ELF-1 (cell line): ENCODE measurements around the gene GLP2R.
A peak's percentile ranks its signal among the peaks of the same experiment; 100 is the strongest.

ENCODE experiments used
- DNase-seq: peaks from one replicate; pipeline ENCODE4 v3.0.0-alpha.2; 2016; ENCODE audit warnings: low read depth, low spot score

The GLP2R gene

DNA sequence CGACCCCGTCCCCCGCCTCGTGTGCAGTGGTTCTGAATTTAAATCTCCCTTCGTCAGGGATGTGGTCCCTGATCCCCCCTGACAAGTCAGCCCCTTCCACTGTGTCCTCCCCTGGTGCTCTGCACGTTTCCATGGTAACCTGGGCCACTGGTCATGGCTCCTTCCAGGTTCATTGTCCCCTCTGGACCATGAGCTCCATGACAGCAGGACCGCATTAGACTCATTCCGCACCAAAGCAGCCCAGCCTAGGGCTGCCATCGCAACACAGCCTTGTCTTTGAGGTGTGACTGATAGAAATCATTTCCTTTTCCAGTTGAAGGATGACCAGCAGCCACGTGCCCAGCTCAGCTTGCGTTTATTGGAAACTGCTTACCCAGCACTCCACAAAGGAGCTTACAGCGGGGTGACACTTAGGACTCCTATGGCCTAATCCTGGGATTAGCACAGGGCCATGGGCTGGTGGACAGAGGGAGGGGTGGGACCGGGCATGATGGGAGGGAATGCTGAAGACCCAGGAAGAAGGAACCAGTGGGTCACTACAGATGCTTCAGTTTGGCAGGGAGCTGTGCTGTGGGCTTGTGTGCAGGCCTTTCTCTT lies 71.7 kb downstream of the GLP2R start:
- DNase-seq = no peak

DNA sequence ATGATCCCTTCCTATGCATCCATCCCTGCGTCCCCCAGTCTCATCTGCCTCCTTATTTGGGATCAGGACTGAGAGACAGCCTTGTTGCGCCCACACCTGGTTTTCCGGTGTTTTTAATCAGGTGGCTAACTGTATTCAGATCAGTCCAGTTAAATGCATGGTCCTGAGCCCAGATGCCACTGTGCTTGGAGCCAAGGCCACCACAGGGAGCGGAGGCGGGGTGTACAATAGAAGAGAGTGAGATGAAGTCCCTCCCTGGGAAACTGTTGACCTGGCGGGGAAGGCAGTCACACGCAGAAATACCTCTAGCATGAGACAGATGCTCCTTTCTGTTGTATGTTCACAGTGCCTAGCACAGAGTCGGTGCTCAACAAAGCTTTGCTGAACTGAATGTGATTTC lies 73.1 kb downstream of the GLP2R start:
- no peak for DNase-seq

DNA sequence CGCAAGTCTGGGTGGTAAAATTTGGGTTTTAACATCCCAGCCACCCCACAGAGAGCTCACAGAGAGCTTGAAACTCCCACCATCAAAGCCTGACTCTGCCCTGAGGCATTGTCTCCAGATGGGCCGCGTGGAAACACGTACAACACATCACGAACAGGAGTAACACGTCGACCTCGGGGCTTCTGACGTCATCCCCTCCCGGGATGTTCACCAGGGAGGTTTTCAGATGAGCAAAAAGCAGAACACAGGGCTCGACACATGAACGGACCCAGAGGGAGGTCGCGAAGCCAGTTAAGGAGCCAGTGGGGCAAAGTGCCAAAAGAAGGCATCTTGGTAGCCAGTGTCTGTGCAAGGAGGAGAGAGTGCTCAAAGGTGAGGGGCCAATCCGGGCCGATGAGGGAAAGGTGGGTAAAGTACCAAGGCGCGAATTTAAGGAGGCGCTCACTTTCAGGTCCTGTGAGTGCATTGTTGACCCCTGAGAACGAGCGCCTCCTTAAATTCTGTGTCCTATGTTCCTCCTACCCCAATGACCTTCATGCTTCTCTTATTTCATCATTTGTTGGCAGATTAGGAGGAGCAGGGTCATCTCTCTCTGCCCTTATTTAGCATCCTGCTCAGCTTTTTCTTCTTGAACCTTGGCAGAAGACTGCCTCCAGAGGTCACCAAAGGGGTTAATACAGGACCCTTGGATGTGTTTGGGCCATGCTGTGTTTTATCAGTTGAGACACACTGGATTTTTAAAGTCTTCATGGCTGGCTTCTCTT lies 73.7 kb downstream of the GLP2R start:
- no peak for DNase-seq

DNA sequence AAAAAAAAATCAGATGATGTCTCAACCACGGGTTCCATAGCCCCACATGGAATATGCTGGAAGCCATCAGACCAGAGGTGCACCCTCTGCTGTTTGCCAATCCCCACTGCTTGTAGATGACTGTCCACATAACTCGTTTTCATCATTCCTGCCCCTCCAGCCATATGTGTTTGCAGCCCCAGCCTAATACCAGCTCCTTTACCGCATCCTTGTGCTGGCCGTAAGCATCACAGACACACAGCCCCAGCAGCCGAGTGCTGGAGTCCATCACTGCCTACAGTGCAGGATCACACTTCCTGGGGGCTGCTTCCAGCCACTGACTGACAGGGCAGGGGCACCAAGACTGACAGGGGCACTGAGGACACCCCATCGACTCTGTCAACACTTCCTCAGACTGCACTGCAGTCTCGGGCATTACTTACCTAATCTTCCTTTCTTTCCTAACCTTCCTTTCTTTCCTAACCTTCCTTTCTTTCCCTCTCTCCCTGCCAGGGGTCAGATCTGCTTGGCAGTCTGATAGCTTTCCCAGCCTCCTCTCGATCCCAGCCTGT lies 74.4 kb downstream of the GLP2R start:
- DNase-seq = peak; percentile 23

DNA sequence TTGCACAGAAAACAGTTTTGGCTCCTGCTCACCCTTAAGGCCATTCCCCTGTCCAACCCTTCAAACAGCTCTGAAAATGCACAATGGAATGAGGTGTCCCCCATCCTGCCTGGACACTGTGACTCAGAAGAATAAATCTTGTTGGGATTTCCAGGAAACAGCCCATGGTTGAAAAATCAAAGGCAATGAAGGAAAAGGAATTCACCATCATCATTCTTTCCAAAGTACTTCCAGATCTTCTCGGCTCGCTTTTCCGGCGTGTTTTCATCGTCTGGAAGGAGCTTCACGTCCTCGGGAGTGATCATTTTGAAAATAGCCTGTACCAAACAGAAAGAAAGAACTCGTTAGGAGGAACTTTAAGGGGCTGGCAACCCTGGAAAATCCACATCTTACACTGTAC lies 75.1 kb downstream of the GLP2R start:
- peak; percentile 16 for DNase-seq

DNA sequence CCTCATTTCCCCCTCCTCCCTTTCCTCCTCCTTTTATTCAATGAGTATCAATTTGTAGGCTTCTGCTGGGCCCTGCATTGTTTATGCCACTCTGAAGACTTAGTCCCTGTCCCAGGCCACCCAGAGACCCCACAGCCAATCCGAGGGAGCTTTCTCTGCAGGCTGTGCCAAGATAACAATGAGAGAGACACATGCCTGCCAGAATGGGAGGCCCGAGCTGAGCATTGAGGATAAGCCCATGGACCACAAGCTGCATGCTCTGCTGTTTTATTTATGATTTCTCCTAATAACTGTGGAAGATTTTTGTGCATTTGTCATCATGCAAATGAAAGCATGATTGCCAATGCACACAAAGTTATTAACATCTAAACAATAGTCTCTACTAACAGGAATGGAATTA lies 76.4 kb downstream of the GLP2R start:
- DNase-seq = no peak

DNA sequence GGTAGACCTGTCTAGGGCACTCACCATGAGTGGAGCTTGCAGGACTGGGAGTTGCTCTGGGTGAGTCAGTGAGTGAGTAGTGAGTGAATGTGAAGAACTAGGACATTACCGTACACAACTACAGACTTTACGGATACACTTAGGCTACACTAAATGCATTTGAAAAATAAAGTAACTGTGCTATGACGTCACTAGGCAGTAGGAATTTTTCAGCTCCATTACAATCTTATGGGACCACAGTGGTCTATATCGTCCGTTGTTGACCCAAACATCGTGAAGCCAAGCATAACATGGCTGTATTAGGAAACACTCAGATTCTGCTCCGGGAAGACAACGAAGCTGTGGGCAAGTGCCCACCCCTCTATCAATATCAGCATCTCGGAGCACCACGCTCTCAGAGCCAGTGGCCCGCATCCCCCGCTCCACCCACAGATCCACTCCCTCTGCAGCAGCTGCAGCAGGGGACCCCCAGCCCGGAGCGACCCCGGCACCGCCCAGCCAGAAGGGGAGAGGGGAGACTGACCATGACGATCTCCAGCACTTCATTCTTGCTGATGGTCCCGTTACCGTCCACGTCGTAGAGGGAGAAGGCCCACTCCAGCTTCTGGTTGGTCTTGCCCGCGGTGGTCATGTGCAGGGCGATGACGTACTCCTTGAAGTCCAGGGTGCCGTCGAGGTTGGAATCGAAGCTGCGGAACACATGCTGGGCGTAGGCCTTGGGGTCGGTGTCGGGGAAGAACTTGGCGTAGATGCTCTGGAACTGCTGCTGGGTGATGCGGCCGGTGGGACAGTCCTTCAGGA lies 78.8 kb downstream of the GLP2R start:
- no peak for DNase-seq

DNA sequence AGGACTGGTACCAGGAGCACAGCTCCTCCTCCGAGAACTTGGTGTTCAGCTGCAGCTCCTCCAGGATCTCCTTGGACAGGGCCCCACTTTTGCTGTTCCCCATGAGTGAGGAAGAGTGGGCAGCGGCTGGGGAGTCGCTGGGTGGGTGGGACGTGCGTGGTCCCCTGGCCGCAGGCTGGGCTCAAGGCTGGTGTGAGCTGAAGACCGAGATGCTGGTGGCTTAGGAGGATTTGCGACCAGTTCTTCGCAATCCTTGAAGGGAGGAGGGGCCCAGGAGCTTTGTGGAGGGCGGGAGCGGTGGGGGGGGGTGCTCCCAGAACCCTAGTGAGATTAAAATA lies 79.3 kb downstream of the GLP2R start, which contains the start of gene RCVRN:
Gene RCVRN (minus strand): TSS at position 194 of the 338 bp plus-strand sequence. CDS start 91 bp downstream, at position 103.
- DNase-seq = no peak

DNA sequence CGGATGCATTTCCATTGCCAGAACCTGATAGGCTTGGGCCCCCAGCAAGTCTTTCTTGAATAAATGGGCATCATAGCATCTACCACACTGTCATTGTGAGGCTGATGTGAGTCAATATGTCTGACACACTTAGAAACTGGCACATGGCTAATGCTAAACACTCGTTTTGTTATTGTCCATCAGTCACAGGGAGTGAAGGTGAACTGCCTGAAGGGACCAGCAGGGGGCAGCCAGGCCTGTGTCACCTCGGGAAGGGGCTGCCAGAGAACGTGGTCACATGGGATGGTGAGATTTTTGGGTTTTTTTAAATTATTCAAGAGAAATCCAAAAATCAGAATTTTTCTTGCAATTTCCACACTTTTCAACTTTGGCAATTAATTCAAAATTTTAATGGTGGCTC lies 80.2 kb downstream of the GLP2R start:
- DNase-seq = peak; percentile 56

DNA sequence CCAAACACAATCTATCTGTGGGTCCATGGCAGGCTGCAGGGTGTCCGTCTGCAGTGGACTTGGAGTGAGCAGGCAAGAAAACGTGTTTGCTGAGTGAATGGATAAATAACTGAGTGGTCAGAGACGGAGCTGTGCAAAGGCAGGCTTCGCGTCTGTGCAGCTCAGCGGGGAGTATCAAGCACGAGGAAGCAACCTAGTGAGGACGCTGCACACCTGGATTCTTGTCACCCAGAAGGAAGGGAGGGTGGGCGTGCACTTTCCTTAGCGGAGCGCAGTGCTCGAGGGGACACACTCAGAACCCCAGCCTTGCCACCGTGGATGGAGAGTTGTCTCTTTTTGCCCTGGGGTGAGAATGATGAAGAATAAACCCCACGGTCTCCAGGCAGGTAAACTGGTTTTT lies 80.9 kb downstream of the GLP2R start:
- DNase-seq = no peak

DNA sequence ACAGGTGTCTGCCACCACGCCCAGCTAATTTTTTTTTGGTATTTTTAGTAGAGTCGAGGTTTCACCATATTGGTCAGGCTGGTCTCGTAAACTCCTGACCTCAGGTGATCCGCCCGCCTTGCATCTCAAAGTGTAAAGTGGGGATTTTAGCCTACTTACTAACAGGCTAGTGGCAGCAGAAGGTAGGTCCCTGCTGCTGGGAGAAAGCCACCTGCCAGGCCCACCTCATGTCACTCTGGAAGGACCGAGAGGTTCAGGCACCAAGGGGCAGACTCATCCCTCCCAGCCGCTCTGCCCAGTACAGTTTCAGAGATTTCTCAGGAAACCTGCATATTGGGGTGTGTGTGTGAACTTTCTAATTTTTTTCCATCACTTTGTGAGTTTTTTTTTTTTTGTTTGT lies 81.4 kb downstream of the GLP2R start:
- no peak for DNase-seq

DNA sequence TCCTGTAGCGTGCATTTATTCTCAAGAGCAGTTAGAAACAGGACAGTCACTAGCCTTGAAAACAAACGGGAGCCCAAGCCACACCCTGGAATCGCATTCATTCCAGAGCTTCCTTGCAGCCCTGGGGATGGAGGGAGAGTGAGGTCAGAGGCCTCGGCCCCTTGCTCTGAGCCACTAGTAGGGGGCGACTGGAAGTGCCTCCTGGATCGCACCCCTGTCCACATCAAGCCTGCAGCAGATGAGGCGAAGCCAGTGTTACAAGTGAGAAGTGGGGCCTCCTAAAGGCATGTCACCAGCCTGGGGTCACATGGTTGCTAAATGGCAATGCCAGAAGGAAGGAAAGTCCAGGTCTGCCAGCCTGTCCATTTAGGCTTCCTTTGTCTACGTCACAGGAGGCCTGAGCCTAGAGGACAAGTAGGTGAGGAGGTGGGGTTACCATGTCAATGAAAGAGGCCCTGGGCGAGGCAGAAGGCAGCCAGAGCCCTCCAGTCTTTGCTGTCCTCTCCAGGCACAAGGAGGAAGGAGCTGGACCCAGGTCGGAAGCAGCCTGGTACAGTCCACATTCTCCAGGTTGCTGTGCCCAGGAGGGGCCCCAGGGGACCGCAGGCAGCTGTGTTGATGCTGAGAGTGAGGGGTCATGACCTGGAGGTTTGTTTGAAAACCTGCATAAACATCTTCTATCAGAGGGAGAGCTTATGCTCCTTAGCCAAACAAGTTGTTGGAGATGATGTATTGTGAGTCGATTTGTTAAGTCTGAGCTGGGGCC lies 82.3 kb downstream of the GLP2R start:
- DNase-seq = peak; percentile 79

DNA sequence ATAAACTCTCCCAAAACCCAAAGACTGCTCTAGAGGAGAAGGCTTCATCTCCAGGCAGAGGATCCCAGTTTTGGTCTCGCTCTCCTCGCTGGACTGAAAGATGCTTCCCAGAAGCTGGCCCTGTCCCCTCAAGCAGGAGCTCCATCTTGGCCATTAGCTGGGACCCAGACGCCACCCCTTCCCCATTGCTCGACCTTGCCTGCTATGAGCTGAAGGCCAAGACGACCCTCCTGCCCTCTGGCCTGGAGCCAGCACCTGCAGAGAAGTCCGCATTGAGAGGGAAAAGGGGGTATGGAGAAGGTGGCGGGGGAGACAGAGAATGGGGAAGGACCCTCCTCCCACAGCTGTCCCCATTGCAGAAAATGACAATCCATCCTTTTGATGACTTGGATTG lies 82.9 kb downstream of the GLP2R start:
- DNase-seq = no peak

DNA sequence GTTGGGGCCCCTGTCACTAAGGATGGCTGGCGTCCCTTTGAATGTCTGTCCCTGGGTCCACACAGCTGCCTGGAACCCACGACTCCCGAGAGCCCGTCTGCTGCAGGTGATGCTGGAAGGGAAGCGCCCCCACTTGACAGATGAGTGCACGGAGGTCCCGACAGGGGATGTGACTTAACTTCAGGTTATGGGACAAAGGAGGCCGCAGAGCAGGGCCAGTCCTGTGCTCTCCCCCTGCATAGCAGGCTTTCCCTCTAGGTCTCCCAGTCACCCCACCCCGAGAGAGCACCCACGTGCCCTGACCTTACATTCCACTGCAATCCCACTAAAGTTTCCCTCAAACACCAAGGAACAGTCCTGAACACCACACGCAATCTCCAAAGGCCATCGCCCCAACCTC lies 85.4 kb downstream of the GLP2R start:
- no peak for DNase-seq

DNA sequence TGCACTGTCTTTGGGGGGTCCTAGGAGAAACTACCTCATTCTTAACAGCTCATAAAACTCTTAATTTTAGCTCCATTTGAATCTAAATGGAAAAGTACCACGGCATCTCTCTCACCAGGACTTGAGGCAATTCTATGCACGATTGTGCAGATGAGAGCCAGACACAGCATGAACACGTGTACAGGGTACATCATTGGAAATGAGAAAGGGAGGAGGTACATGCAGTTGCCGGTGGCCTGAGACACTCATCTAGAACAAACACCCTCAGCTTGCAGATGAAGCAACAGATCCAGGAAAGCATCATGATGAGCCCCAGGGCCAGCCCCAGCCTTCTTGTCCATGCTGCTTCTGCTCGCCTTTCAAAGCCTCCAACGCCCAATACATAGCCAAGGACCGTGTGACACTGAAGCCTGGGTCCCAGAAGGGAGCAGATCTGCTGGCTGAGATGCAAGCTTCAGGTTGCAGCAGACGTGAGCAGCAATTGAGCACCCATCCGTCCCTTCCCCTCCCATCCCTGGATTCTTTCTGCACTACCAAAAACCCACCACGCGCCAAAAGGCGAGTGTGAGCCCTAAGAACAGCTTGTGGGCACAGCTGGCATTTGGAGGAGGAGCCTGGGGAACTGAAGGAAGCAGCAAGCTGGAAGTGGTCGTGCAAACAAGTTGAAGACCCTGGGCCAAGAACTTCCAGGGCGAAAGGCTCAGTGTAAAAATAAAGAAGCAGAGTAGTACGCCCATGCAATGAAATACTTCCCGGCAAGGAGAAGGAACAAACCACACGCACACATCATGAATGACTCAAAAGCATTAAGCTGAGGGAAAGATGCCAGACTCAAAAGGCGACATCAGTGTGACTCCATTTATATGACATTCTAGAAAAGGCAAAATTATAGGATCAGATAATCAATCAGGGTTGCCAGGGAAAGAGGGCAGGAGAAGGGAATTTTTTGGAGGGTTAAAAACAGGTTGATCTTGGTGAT lies 86.7 kb downstream of the GLP2R start:
- no peak for DNase-seq

DNA sequence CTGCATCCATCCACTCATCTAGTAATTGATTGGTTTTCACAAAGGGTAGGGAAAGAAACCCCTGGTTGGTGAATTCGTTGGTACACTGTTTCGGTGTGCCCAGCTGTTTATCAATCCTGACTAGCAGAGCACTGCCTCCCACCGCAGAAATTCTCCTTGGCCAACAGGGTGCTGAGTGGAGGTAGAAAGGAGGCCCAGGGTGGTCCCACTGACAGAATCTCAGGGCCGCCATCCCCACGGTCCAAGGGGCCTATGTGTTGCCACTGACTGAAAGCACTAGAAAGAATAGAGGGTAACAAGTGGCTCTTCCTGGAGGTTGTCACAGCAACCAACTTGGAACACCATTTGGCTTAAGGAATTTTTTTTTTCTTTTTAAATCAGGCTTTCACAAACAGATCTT lies 87.8 kb downstream of the GLP2R start:
- no peak for DNase-seq

DNA sequence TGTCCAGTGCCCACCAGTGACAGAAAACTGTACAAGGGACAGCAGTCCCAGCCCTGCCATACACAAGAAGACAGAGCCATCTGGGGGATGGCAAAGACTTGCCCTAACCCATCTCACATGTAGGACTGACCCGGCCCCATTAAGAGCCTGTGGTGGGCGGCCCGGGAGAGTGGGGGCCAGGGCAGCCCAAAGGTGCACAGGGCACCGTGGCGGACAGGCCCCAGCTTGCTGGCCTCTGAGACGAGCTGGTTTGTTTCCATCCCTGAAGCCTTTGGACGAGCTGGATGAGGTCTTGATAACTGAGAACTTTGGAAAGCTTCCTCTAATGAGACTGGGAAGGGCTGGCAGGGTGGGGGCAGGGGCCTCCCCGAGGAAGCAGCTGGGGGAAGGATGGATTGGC lies 90.4 kb downstream of the GLP2R start:
- no peak for DNase-seq

DNA sequence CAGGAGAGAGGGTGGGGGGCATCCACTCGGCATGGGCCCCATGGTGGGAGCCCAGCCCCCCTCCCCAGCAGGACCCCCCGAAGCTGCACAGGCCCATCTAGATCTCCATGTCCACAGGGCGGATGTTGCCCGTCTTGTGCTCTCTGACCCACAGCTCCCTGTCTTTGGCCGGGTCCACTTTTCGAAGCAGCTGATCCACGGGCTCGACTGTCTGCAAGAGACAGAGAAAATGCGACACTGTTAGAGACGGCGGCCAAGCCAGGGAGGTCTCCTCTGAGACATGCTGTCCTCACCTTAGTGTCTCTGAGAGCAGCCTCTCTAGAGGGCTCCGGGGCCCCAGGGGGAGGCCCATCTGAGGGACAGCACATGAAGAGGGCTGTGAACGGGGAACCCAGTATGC lies 91.4 kb downstream of the GLP2R start:
- DNase-seq = no peak

DNA sequence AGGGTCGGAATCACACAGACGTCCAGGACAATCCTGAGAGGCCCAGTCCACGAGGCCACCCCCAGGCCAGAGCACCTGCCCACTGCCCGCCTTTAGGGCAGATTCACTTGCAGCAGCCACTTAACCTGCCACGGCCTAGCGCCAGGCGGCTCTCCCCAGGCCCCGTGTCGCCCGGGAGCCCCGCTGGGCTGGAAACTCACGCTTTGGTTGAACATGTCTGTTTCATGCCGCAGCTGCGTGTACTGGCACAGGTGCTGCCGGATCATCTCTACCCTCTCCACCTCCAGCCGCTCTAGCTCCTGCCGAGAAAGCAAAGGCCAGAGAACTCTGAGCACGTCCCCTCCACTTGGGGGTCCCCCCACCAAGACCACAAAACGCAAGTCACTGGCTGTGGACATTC lies 92.1 kb downstream of the GLP2R start:
- DNase-seq = no peak

DNA sequence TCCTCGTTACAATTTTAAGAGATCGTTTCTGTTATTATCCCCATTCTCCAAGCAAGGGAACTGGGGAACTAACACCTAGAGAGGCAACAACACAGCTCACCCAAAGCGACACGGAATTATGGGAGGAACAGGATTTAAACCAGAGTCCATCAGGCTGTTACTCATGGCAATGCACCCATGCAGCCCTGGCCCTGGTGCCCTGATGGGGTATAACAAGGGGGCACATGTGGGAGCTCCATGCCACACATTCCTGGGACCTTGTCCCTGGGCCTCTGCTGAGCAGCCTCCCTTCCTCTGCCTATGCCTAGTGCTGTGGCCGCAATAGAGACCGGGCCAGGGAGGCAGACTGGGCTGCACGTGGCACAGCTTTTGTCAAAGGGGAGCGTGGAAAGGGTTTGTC lies 92.6 kb downstream of the GLP2R start:
- DNase-seq = no peak
